ENCODE results near the gene FHIT.

DNA sequence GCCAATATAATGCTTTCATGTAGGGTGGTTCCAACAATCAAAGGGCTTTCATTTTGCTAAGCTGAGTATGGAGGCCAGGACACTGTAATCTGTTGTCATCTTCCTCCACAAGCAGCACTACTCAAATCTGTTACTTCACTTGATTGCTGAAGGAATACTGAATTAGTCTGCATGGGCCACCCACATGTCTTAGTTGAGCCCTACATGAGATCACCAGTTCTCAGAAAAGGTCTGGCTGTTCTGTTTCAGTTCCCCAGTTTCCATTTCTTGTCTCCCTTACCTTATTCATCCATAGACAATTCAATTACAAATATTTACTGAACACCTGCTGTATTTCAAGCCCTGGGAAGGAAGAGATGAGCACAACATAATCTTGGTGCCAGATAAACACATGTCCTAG lies 119.2 kb downstream of the FHIT start:
- TF ChIP-seq POLR2A (IDR thresholded peaks at IDR 0.05; ENCODE audit: low read depth, low read length) (no peak), POLR2AphosphoS5 (IDR thresholded peaks at IDR 0.05; ENCODE audit: low read depth, low read length) (no peak), TAF1 (IDR thresholded peaks at IDR 0.05; ENCODE audit: borderline replicate concordance, low read depth, low read length) (no peak)

All from GM12892 (cell line).